OCI-LY3 (cell line): Measurements from ENCODE around the gene BRINP2.

Experiments used
- H2AFZ ChIP-seq: fragments of 200-600, 300-600 bp; shearing (Covaris generic); 2 replicates; pipeline ENCODE4 v1.6.0; 2014; ENCODE audit warnings: antibody characterized with exemption, low read depth, low read length
- H3K27ac ChIP-seq: fragments of 200-600, 300-600 bp; sonication (generic); 2 replicates; pipeline ENCODE4 v1.5.1; 2014; ENCODE audit warnings: mild to moderate bottlenecking, low read length, moderate library complexity, mixed read lengths
- H3K27me3 ChIP-seq: fragments of 200-600, 300-600 bp; sonication (generic); 2 replicates; pipeline ENCODE4 v1.6.1; 2014; ENCODE audit warnings: low read depth, low read length, mixed read lengths
- H3K36me3 ChIP-seq: fragments of 200-600, 300-600 bp; sonication (generic); replicated peaks from 2 replicates; pipeline ENCODE3; 2014; ENCODE audit warnings: low read depth, low read length, mixed read lengths
- H3K4me1 ChIP-seq: fragments of 300-600, 200-600 bp; sonication (generic); 2 replicates; pipeline ENCODE4 v1.6.1; 2014; ENCODE audit warnings: low read length, mixed read lengths
- H3K4me2 ChIP-seq: fragments of 200-600, 300-600 bp; sonication (generic); 2 replicates; pipeline ENCODE4 v1.6.1; 2014; ENCODE audit warnings: low read length, mixed read lengths
- H3K4me3 ChIP-seq: fragments of 300-600, 200-600 bp; sonication (generic); 2 replicates; pipeline ENCODE4 v1.5.1; 2014; ENCODE audit warnings: antibody characterized with exemption, mild to moderate bottlenecking, low read length, moderate library complexity
- H3K79me2 ChIP-seq: fragments of 300-600, 200-600 bp; shearing (Covaris generic); 2 replicates; pipeline ENCODE4 v1.6.1; 2014; ENCODE audit warnings: mild to moderate bottlenecking, low read length, mixed read lengths
- H3K9ac ChIP-seq: fragments of 300-600, 200-600 bp; shearing (Covaris generic); 2 replicates; pipeline ENCODE4 v1.6.0; 2014; ENCODE audit warnings: mild to moderate bottlenecking, low read length, moderate library complexity
- H3K9me3 ChIP-seq: fragments of 200-600, 300-600 bp; shearing (Covaris generic); 2 replicates; pipeline ENCODE4 v1.6.1; 2014; ENCODE audit warnings: low read length, mixed read lengths; ENCODE audit not compliant: insufficient read depth
- H4K20me1 ChIP-seq: fragments of 200-600, 300-600 bp; sonication (generic); 2 replicates; pipeline ENCODE4 v1.6.1; 2016; ENCODE audit warnings: low read length, mixed read lengths; ENCODE audit not compliant: insufficient read depth
- CTCF ChIP-seq: fragments of 200-600, 300-600 bp; sonication (generic); IDR thresholded peaks from 2 replicates; pipeline ENCODE4 v1.5.1; 2014; ENCODE audit warnings: antibody characterized with exemption, low read length, low read depth
- EZH2phosphoT487 ChIP-seq: fragments of 200-600 bp; shearing (Covaris generic); IDR thresholded peaks from 2 replicates; pipeline ENCODE4 v1.6.1; 2018; ENCODE audit warnings: antibody characterized with exemption, mixed run types, low read depth

Gene BRINP2

GRCh38 chr1:177306019-177306415 is 135.3 kb downstream of the BRINP2 start:
- Histone ChIP-seq H3K27me3 (peaks cover 19% of the 10 kb centered on the region), H3K79me2 (no peaks in the 10 kb centered on the region), H3K4me2 (no peak overlapping the region), H3K36me3 (no peaks in the 10 kb centered on the region), H3K9ac (no peak overlapping the region), H3K9me3 (no peaks in the 10 kb centered on the region), H4K20me1 (no peaks in the 10 kb centered on the region), H3K27ac (no peak overlapping the region), H3K4me3 (no peak overlapping the region), H2AFZ (no peak overlapping the region), H3K4me1 (no peaks in the 10 kb centered on the region)
- no peak for TF ChIP-seq CTCF
- TF ChIP-seq EZH2phosphoT487: no peak

- H3K4me2 ChIP-seq: no peak overlapping the region
- H3K27ac ChIP-seq: no peak overlapping the region
- H3K4me3 ChIP-seq: no peak overlapping the region
- no peak overlapping the region for H2AFZ ChIP-seq
- no peaks in the 10 kb centered on the region for H4K20me1 ChIP-seq
- no peaks in the 10 kb centered on the region for H3K9me3 ChIP-seq
- peaks cover 19% of the 10 kb centered on the region for H3K27me3 ChIP-seq
- H3K4me1 ChIP-seq: no peaks in the 10 kb centered on the region
- no peak overlapping the region for H3K9ac ChIP-seq
- H3K79me2 ChIP-seq: no peaks in the 10 kb centered on the region
- no peaks in the 10 kb centered on the region for H3K36me3 ChIP-seq
- TF ChIP-seq CTCF (no peak), EZH2phosphoT487 (no peak)
These were observed 136.2 kb downstream of the BRINP2 start for GRCh38 chr1:177306981-177307380.

- H3K79me2 ChIP-seq: no peaks in the 10 kb centered on the region
- H2AFZ ChIP-seq: no peak overlapping the region
- H3K4me2 ChIP-seq: no peak overlapping the region
- H3K4me3 ChIP-seq: no peak overlapping the region
- H3K27me3 ChIP-seq: peaks cover 19% of the 10 kb centered on the region
- TF ChIP-seq EZH2phosphoT487 (no peak), CTCF (no peak)
- H3K36me3 ChIP-seq: no peaks in the 10 kb centered on the region
- H3K4me1 ChIP-seq: no peaks in the 10 kb centered on the region
- H4K20me1 ChIP-seq: no peaks in the 10 kb centered on the region
- no peak overlapping the region for H3K27ac ChIP-seq
- H3K9ac ChIP-seq: no peak overlapping the region
- H3K9me3 ChIP-seq: no peaks in the 10 kb centered on the region
These were observed 137.0 kb downstream of the BRINP2 start for GRCh38 chr1:177307771-177308170.

GRCh38 chr1:177309880-177310279 is 139.1 kb downstream of the BRINP2 start:
- Histone ChIP-seq H3K4me2 (no peak overlapping the region), H3K27ac (no peak overlapping the region), H4K20me1 (no peaks in the 10 kb centered on the region), H3K4me3 (no peak overlapping the region), H3K9ac (no peak overlapping the region), H3K79me2 (no peaks in the 10 kb centered on the region), H3K36me3 (no peaks in the 10 kb centered on the region), H2AFZ (no peak overlapping the region), H3K27me3 (peaks cover 14% of the 10 kb centered on the region), H3K9me3 (peaks cover 6% of the 10 kb centered on the region; the same call in 1 of the 2 replicates), H3K4me1 (peaks cover 12% of the 10 kb centered on the region)
- TF ChIP-seq EZH2phosphoT487 (no peak), CTCF (no peak)
